Measurements from ENCODE around the gene SSTR5.
A peak's percentile ranks its signal among the peaks of the same experiment; 100 is the strongest.

The SSTR5 gene

DNA sequence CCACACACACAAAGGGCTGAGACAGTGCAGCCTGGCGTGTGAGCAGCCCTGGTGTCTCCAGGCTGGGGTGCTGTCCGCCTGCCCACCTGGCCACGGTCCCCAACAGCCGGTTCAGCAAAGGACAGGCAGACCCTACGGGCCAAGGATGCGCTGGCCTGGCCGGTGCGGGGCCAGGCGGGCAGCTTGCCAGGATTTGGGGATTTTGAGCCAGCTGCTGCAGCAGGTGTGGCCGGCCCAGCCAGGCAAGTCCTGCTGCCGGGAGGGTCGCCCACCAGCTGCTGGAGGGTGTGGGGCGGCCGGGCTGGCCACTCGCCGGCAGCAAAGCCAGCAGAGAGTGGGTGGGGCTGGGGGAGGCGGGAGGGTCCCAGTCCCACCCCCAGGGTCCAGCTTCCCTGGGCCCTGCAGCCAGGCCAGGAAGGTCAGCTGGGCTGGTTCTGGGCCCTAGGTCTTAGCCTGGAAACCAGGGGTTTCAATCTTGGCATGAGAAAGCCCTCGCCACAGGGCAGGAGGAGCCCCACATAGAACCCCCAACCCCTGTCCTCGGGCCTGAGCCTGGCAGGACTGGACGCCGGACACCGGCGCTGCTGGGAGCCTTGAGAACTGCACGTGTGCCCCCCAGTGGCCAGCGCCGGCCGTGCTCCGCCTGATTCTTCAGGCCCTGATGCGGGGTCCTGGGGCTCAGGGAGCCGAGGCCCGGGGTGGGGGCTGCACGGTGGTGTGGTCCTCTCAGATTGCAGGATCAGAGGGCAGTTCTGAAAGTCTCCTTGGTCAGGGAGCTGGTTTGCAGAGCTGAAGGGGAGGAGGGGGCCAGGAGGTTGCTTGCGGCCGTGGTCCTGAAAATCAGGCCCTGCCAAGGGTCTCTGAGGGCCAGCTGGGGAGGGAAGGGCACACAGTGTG lies 17.6 kb upstream of the SSTR5 start:
- peak; percentile 2 for DNase-seq (ENCODE audit: low spot score)

DNA sequence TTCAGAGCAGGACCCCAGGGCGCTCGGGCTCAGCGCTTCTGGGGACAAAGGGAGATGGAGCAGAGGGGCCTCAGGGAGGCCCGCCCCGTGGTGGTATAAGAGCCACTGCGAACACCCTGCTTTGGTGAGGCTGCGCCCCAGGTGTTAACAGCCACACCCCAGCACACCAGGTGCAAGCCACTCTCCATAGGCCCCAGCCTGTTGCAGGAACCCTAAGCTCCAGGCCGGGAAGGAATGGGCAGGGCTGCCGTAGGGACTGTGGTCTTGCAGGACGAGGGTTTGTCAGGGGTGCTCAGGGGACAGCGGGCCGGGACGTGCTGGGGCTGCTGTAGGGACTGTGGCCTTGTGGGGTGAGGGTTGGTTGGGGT lies 17.0 kb upstream of the SSTR5 start:
- no peak for DNase-seq (ENCODE audit: low spot score)

DNA sequence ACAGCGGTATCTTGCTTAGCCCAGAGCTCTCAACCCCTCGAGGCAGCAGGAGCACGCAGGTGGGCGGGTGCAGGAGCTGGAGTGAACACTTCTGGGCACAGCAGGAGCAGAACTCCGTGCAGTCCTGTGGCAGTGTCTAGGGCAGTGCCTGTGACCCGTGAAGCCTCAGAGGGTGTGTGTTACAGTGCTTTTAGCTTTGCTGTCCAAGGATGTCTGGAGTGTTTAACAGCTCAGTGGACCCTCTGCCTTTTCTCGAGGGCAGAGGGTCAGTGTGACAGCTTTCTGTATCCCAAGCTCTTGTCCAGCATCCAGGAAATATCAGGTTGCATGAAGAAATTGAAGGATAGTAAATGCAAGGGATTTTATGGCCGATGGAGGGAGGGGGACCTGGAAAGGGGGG lies 16.4 kb upstream of the SSTR5 start:
- DNase-seq (ENCODE audit: low spot score), result no peak

DNA sequence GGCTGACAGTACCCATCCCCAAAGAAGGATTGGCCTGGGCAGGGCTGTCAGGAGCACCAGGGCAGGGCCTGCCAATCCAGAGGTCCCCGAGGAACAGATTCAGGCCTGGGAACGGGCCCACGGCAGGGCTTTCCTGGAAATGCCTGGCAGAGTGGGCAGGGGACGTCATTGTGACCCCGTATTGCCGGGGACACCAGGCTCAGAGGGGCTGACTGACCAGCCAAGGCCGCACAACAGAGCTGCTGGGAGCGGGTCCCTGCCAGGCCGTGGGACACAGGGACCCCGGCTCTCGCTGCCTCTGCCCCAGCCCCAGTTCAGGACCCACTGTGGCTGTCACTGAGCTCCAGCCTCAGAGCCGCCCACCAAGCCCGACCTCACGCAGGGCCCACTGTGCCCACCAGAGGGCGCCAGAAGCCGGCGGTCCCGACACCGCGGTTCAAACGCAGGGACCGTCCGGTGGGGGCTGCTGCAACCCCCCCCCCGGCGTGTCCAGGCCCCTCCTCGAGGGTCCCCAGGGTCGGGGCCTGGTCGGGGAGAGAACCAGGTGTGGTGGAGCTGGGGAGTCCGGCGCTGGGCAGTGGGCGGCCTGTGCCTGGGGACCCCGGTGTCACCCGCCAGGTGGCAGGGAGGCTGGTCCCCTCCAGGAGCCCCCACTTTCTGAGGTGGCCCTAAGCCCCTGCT lies 15.2 kb upstream of the SSTR5 start:
- peak; percentile 51 for DNase-seq (ENCODE audit: low spot score)

DNA sequence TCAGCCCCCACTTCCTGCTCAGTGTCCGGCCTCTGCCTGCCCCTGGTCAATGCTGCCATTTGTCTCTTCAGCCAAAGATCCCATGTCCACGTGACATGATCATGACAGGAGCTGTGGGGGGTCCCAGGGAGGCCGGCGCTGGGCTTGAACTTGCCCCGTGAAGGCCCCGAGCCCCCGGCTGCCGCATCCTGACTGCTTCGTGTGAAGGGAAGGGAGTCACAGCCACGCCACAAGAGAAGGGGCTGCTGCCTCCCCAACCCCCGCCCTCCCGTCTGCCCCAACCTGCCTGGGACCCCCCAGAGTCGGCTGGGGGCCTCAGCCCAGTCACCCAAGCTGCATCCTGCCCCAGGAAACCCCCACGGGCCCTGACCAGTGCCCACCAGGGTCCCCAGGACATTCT lies 14.3 kb upstream of the SSTR5 start:
- DNase-seq (ENCODE audit: low spot score), result no peak

DNA sequence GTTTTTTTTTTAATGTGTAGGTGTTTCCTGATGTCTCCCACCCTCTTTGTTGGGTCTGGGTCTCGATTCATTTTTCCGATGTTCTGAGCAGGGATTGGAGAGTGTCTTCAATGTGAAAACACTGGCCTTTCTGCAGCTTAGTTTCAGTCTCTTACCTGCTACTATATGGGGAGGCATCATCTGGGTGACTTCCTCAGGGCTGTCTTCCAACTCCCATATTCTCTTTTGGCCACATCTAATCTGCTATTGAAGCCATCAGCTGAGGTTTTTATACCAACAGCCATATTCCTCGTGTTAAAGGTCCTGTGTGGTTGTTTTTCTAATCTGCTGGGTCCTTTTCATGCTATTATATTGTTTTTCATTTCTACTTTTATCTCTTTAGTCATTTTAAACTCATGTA lies 13.2 kb upstream of the SSTR5 start:
- DNase-seq (ENCODE audit: low spot score), result no peak

DNA sequence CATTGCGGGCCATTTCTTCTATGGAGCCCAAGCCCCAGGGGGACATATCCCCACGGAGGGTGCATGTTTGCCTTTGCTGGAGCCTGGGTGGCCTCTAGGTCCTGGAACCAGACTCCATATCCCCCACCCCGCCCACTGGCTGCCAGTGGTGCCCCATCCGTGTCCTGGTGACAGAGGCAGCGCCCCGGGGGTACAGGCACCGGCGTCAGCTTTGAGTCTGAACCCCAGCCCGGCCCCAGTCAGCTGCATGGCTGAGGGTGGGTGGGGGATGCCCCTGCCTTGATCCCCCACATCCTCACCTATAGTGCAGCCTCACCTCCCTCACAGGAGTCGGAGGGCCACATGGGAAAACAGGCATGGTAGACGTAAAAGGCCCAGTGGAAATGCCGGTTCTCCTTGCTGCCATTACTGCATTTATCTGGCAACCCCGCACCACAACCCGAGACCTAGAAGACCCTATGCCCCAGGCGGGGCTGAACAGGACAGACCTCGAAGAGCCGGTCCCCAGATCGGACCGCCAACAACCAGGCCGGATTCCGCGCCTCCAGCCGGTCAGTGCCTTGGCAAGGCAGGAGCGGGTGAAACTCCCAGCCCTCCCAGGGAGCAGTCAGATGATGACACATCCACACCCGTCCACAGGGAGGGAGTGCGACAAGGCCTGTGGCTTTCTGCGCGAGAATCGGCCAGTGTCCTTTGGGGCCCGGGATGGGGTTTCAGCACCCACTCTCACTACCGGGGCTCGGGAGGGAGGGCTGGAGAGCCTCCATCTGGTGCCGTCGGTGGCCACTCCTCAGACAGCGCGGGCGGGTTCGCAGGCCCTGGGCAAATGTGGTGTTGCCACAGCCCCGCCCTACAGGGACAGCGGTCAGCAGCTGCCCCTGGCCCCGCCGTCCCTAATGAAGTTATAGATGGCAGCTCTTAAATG lies 11.9 kb upstream of the SSTR5 start:
- no peak for DNase-seq (ENCODE audit: low spot score)

DNA sequence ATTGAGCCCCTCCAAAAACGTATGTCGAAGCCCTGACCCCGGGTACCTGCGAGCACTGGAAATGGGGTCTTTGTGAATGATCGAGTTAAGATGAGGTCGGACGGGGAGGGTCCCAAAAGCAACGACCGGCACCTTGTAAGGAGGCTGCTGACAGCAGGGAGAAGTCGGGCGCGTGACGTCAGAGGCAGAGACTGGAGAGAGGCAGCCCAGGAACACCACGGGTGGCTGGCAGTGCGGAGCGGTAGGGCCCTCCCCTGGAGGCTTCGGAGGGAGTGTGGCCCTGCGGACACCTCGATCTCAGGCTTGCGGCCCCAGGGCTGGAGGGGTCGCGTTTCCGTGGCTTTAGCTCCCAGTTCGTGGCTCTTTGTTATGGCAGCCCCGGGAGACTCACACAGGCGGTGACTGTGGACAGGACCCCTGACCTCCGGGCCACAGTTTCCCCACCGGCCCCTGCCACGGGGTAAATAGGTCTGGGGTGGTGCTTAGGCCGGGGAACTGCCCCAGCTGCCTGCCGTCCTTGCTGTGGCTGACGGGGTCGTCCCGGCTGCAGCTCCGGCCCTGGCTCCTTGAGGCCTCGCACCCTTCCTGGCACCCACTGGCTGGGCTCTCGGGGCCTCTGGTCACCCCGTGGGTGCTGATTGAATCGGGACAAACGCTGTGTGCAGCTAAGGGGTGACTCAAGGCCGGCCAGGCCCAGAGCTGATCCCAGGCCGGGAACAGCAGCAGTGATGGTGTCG lies 10.6 kb upstream of the SSTR5 start:
- no peak for DNase-seq (ENCODE audit: low spot score)

DNA sequence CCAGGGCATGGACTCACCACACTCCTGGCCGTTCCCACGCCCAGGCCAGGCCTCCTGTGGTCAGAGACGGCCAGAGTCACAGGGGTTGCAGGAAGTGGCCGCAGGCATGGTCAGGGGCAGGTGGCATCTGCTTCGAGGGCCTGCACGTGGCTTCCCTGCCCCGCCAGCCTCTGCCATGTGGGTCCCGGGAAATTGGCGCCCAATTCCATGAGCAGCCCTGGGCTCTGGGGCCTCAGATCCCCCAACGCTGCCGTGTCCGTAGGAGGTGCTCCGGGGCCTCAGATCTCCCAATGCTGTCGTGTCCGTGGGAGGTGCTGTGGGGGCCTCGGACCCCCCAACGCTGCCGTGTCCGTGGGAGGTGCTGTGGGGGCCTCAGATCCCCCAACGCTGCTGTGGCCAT lies 9.7 kb upstream of the SSTR5 start:
- no peak for DNase-seq (ENCODE audit: low spot score)

DNA sequence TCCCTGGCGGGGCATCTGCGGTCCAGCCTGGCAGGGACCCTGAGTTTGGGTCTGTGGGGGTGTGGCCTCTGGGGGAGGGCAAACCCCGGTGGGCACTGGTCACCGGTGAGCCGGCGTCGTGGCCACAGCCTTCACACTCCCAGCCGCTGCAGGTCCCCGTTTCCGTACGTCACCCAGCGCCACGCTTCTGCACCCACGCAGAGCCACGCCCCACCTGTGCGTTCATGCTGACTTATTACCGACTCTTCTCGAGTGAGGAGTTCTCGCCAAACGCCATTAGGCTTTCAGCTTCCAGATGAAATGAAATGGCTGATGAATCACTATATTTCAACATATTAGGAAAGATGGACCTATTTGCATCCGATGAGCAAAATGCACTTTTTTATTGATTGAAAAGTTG lies 8.8 kb upstream of the SSTR5 start:
- DNase-seq (ENCODE audit: low spot score), result no peak

DNA sequence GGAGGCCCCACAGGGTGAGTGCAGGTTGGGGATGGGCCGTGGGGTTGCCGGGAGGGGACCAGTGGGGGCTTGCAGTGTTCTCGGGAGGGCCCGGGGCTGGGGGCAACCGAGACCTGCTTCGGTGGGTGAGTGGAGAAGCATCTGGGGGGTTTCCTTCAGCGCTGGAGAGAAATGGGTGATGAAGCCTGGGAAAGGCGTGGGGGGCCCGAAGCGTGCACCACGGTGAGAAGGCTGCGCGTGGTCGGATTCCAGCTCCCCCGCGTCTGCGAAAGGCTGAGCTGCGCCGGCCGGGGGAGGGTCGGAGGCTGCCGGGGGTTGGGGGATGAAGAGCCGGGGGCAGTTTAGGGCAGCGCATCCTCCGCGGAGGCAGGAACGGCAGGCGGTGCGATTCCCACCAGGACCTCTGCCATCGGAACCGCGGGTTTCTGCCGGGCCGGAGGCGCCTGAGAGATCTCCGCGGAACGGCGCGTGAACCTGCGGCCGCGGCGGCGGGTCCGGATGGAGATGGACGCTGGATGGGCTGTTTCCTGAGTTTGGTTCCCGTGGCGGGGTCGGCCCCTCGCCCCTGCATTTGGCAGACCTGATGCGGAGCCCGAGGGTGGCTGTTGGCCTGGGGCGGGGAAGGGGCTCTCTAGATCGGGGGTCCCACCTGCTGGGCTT lies 6.9 kb upstream of the SSTR5 start:
- DNase-seq (ENCODE audit: low spot score), result no peak

DNA sequence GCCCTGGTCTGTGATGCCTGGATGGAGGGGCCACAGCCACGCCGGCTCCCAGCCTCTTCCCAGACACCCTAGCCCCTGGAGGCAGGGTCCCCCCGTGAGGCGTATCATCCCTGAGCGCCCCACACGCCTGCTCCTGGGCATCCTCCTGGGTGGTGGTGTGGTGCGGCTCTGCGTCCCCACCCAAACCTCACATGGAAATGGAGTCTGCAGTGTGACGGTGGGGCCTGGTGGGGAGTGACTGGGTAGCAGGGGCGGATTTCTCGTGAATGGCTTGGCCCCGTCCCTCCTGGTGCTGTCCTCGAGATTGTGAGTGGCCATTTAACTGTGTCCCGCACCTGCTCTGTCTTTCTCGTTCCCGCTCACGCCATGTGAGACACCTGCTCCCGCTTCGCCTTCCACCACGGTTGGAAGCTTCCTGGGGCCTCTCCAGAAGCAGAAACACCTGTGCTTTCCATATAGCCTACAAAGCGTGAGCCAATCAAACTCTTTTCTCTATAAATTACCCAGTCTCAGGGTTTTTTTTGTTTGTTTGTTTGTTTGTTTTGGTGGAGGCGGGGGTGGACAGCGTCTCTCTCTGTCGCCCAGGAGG lies 5.9 kb upstream of the SSTR5 start:
- DNase-seq (ENCODE audit: low spot score), result no peak

DNA sequence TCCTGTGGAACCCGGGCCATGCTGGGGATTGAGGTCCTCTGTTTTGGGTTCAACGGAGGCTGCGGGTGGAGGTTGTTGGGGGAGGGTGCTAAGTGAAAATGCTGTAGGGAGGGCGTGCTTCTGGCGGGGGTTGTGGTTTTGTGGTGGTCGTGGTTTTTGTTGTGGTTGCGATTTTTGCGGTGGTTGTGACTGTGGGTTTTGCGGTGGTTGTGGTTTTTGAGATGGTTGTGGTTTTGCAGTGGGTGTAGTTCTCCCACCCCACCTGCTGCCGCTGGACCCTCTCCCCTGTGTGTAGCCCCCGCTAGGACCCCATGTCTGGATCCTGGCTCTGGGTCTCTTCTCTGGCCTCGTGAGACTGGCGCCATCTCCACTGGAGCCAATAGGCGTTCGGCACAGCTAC lies 4.9 kb upstream of the SSTR5 start:
- DNase-seq (ENCODE audit: low spot score), result no peak

DNA sequence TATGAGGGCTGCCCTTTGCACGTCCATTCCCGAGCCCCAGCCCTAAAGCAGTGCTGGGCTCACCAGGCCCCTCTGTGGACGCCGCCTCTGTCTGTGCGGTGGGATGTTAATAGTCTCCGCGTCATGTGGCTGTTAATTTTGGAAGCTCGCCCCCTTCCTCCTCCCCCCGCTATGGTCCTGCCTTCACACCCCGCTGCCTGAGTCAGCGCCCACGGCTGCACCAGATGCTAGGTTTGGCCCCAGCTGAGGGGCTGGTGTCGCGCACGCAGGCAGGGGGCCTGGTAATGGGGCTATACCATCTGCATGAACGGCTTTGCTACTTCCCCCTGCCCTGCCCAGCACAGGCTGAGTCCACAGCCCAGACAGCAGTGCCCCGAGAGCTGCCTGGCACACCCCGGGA lies 4.1 kb upstream of the SSTR5 start:
- DNase-seq (ENCODE audit: low spot score), result no peak

DNA sequence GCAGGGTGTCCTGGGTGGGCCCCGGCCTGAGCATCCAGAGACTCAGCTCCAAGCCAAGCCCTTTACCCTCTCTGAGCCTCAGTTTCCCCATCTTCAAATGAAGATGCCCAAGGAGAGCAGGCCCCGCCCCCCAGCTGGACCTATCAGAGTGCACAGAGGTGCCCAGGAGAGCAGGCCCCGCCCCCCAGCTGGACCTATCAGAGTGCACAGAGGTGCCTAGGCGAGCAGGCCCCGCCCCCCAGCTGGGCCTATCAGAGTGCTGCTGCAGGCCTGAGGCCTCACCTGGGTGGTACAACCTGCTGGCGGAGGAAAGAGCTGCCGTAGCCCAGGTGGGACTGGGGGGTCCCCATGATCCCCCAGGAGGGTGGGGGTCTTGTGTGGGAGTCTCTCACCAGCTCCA lies 3.4 kb upstream of the SSTR5 start:
- DNase-seq (ENCODE audit: low spot score), result no peak

DNA sequence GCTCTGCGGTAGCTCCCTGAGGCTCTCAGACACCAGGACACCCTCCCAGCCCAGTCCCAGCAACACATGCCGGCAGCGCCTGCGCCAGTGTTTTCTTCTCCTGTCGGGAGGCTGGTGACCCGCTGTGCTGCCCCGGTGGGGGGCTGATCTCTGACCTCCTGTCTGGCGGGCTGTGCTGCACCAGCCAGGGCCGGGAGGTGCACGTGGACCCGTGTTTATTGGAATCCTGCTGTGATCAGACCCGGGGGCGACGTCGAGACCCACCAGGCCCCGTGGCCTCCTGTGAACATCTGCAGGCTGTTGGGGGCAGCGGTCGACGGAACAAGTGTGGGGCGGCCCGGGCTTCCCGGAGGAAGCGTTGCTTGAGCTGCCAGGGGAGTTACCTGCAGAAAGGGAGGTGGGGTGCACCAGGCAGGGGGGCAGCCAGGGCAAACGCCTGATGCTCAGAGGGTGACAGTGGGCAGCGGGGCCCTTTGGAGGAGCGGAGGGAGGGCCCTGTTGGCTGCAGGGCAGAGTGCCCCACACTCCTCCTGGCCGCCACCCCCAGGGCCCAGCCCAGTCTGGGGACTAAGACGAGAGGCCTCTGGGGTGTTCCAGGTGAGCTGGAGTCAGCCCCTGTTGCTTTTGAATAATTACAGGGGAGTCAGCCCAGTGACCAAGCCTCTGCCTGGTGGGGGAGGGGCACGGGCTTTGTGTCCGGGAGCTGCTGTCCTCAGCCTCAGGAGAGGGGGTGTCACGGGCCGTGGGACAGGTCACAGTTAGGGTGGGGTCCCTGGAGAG lies 2.3 kb upstream of the SSTR5 start:
- no peak for DNase-seq (ENCODE audit: low spot score)

DNA sequence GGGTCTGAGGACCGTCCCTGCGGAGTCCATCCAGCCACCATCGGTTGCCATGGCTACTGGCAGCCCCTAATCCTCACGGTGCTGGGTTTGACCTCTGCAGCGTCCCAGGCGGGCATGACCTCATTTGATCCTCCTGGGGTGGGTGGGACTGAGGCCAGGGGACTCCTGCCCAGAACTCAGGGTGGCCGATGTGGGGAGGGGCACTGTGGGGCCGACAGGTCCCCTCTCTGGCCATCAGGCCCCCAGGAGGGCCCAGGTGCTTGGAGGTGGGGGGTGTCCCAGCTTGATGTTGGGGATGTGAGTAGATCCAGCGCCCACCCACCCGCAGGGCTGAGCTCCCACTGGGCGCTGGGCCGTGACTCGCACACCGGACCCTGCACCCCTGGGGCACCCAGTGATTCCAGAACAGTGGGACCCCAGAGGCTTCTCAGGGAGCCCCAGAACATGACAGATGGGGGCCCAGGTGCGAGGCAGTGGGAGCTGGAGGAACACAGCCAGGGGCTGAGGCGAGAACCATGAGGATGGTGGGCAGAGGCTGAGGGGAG lies 1.6 kb upstream of the SSTR5 start:
- no peak for DNase-seq (ENCODE audit: low spot score)

DNA sequence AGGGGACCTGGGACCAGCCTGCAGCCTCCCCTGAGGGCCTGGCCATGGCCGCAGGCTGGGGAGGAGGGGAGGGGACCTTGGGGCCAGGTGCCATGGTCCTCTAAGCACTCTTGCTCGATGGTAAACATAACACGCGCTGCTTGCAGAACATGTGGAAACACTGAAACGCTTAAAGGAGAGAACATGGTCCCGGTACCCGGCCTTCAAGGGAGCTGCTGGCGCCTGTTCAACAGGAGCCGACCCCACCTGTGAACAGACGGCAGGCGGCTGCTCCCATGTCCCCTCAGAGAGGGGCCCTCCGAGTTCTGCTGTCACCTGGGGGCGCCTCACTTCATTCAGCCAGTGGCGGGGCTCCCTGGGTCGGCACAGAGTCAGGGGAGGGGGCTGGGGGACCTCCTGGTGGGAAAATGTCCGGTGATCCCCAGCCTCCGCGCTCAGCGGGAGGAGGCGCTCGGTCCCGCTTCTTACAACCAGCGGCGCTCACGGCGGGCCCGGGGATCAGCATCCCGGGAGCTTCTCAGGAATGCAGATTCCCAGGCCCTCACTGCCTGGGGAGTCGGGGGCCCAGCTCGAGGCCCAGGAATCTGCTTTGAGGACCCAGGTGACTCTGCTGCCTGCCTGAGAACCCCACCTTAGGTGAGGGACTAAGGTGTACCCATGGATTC lies 854 bp upstream of the SSTR5 start:
- no peak for DNase-seq (ENCODE audit: low spot score)

DNA sequence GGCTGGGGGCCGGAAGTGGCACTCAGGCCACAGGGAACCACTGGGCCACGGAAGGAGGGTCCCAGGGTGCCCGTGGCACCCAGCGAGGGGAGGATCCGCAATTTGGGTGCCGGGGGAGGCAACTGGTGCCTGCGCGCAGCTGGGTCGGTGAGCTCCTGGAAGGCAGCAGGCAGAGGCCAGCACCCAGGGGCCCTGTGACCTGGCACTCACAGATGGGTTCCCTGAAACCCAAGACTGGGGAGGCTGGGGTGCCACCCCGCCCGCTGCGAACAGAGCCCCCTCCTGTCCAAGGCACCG lies 663 bp downstream of the SSTR5 start:
- DNase-seq (ENCODE audit: low spot score), result no peak

Data from CD4-positive, alpha-beta T cell treated with Interleukin-15 for 4 hours (primary cell).